ENCODE measurements around the gene TMX4. TPM values are rescaled to one million over a fixed set of nuclear protein-coding genes. Genes with fewer than 3 reads are reported as not detected.

TMX4 gene
- total RNA-seq, 2 donors from 2014 or later, result 19.1 to 21.2 TPM

DNA sequence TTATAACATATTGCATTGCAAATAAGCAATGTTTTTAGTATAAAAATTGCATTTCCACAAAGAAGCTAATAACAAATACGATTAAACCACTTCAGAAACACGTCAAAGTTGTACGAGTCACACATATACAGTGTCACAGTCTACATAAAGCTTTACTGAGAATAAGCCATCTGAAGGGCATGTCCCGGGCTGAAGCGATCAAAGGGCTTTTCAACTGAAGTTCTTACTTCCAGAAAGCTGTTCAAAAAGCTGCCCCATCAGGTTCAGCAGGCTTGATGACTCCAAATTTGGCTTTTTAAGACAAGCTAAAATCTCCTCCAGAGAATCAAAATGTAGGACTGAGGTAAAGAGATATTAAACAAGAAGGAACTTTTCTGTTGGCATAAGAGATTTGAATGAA is 41.9 kb downstream of the TMX4 start:
- no peaks in the 10 kb centered on the region for H3K4me1 ChIP-seq (ENCODE audit: control insufficient read depth, insufficient read depth, low read length)
- H3K36me3 Mint-ChIP-seq (ENCODE audit: low read depth), result peaks cover 6% of the 10 kb centered on the region
- H3K27ac Mint-ChIP-seq, result no peak overlapping the region
- WGBS, 2 experiments (ENCODE audit: insufficient coverage in 1 of 2, insufficient read length in 1 of 2), result 94% methylated on average over 2 to 5 of the region's 5 CpGs
- H3K4me1 Mint-ChIP-seq, result peaks cover 18% of the 10 kb centered on the region
- TF ChIP-seq CTCF (conservative IDR thresholded peaks at IDR 0.05), result no peak
- H3K27ac ChIP-seq (ENCODE audit: low read depth, low read length), result no peak overlapping the region
- no peaks in the 10 kb centered on the region for H3K36me3 ChIP-seq (ENCODE audit: control insufficient read depth, insufficient read depth, low read length)
- no peaks in the 10 kb centered on the region for H3K27me3 ChIP-seq (ENCODE audit: control insufficient read depth, insufficient read depth, low read length, poor library complexity, severe bottlenecking)
- peaks cover 2% of the 10 kb centered on the region for H3K27me3 Mint-ChIP-seq (ENCODE audit: insufficient read depth)
- no peak overlapping the region for H3K4me3 ChIP-seq (ENCODE audit: low read length)
- H3K9ac ChIP-seq (ENCODE audit: extremely low read depth, low read length, poor library complexity, severe bottlenecking), result no peak overlapping the region
- H3K4me3 Mint-ChIP-seq, result no peak overlapping the region
- no peak for DNase-seq
- no peaks in the 10 kb centered on the region for H3K9me3 Mint-ChIP-seq
- no peaks in the 10 kb centered on the region for H3K9me3 ChIP-seq (ENCODE audit: control insufficient read depth, low read length)

GRCh38 chr20:7975851-7976414 is 43.6 kb downstream of the TMX4 start:
- no peaks in the 10 kb centered on the region for H3K9me3 ChIP-seq (ENCODE audit: control insufficient read depth, low read length)
- H3K27ac Mint-ChIP-seq, result no peak overlapping the region
- peaks cover 2% of the 10 kb centered on the region for H3K36me3 Mint-ChIP-seq (ENCODE audit: low read depth)
- 92 to 95% methylated on average over 8 to 9 of the region's 9 CpGs for WGBS, 2 experiments (ENCODE audit: insufficient coverage in 1 of 2, insufficient read length in 1 of 2)
- peaks cover 2% of the 10 kb centered on the region for H3K27me3 Mint-ChIP-seq (ENCODE audit: insufficient read depth)
- H3K9me3 Mint-ChIP-seq, result no peaks in the 10 kb centered on the region
- H3K27me3 ChIP-seq (ENCODE audit: control insufficient read depth, insufficient read depth, low read length, poor library complexity, severe bottlenecking), result no peaks in the 10 kb centered on the region
- H3K4me1 Mint-ChIP-seq, result peaks cover 7% of the 10 kb centered on the region
- DNase-seq, result no peak
- TF ChIP-seq CTCF (conservative IDR thresholded peaks at IDR 0.05), result no peak
- no peak overlapping the region for H3K9ac ChIP-seq (ENCODE audit: extremely low read depth, low read length, poor library complexity, severe bottlenecking)
- H3K4me3 ChIP-seq (ENCODE audit: low read length), result no peak overlapping the region
- H3K4me3 Mint-ChIP-seq, result no peak overlapping the region
- H3K4me1 ChIP-seq (ENCODE audit: control insufficient read depth, insufficient read depth, low read length), result no peaks in the 10 kb centered on the region
- H3K27ac ChIP-seq (ENCODE audit: low read depth, low read length), result no peak overlapping the region
- H3K36me3 ChIP-seq (ENCODE audit: control insufficient read depth, insufficient read depth, low read length), result no peaks in the 10 kb centered on the region

- Histone ChIP-seq H3K9me3 (ENCODE audit: control insufficient read depth, low read length) (no peaks in the 10 kb centered on the region), H3K4me3 (ENCODE audit: low read length) (no peak overlapping the region), H3K27ac (ENCODE audit: low read depth, low read length) (no peak overlapping the region), H3K36me3 (ENCODE audit: control insufficient read depth, insufficient read depth, low read length) (no peaks in the 10 kb centered on the region), H3K27me3 (ENCODE audit: control insufficient read depth, insufficient read depth, low read length, poor library complexity, severe bottlenecking) (no peaks in the 10 kb centered on the region), H3K9ac (ENCODE audit: extremely low read depth, low read length, poor library complexity, severe bottlenecking) (no peak overlapping the region), H3K4me1 (ENCODE audit: control insufficient read depth, insufficient read depth, low read length) (no peaks in the 10 kb centered on the region)
- Mint-ChIP-seq H3K4me3 (no peak overlapping the region), H3K4me1 (no peaks in the 10 kb centered on the region), H3K27me3 (ENCODE audit: insufficient read depth) (peaks cover 2% of the 10 kb centered on the region), H3K27ac (no peak overlapping the region), H3K36me3 (ENCODE audit: low read depth) (no peaks in the 10 kb centered on the region), H3K9me3 (no peaks in the 10 kb centered on the region)
- DNase-seq, result no peak
- WGBS, 2 experiments (ENCODE audit: insufficient coverage in 1 of 2, insufficient read length in 1 of 2), result 80 to 97% methylated on average over 3 to 4 of the region's 4 CpGs
- no peak for TF ChIP-seq CTCF (conservative IDR thresholded peaks at IDR 0.05)
These were observed 44.7 kb downstream of the TMX4 start for GRCh38 chr20:7974785-7975435.

Data from endodermal cell (in vitro differentiated cells).